BJ (cell line): Measurements from ENCODE around the gene FOXK2. TPM values are rescaled to one million over a fixed set of nuclear protein-coding genes. Genes with fewer than 3 reads are reported as not detected.

Experiments used
- CTCF ChIA-PET: fragments of 350-600 bp; formaldehyde crosslinking; extraction: SDS; loops from one replicate; lab custom pipeline; 2021; ENCODE audit warnings: antibody characterized with exemption, inconsistent platforms; lab: Yijun Ruan, JAX
- POLR2A ChIA-PET: fragments of 300-600 bp; sonication (Branson Sonifier 250); formaldehyde crosslinking; extraction: SDS; loops from one replicate; lab custom pipeline; 2021; ENCODE audit warnings: antibody characterized with exemption; lab: Charles Lee
- DNase-seq: peaks from one replicate; pipeline ENCODE4 v3.0.0-alpha.2; 2011; ENCODE audit warnings: low read depth
- H3K27me3 ChIP-seq: 2 replicates; pipeline ENCODE4 v1.6.0; 2011; ENCODE audit warnings: low read length; ENCODE audit not compliant: control insufficient read depth, insufficient read depth
- H3K36me3 ChIP-seq: 2 replicates; pipeline ENCODE4 v1.5.1; 2011; ENCODE audit warnings: low read length; ENCODE audit not compliant: control insufficient read depth, insufficient read depth
- H3K4me3 ChIP-seq: 2 replicates; pipeline ENCODE4 v1.5.1; 2011; ENCODE audit warnings: low read depth, mild to moderate bottlenecking, control low read depth, low read length
- CTCF ChIP-seq: IDR thresholded peaks from 2 replicates; pipeline ENCODE4 v1.5.1; 2011; ENCODE audit warnings: low read depth, mild to moderate bottlenecking, control low read depth, inconsistent platforms, low read length, moderate library complexity; ENCODE audit not compliant: insufficient read depth
- polyA plus RNA-seq: library from polyadenylated mRNA; depleted of rRNA; stranded (reverse); fragments of >200 nt; gene quantifications from 2 replicates; pipeline ENCODE4 v1.2.3, GENCODE V29; 2011

FOXK2 gene
- polyA plus RNA-seq, 1 experiment: 19.2 TPM

GRCh38 chr17:82491196-82491530 is 28.4 kb upstream of the FOXK2 start:
- Histone ChIP-seq H3K36me3 (peaks cover 7% of the 10 kb centered on the region), H3K4me3 (no peak overlapping the region), H3K27me3 (no peaks in the 10 kb centered on the region)
- ChIA-PET POLR2A (no interaction called here), CTCF (interaction anchor here (0.6 kb wide), 1 partner anchor 284 kb away, joined by 4 read pairs; no protein-coding TSS in a partner anchor)
- DNase-seq: no peak
- no peak for TF ChIP-seq CTCF

- no peak for TF ChIP-seq CTCF
- Histone ChIP-seq H3K4me3 (no peak overlapping the region), H3K36me3 (peaks cover 4% of the 10 kb centered on the region; the same call in 1 of the 2 replicates), H3K27me3 (no peaks in the 10 kb centered on the region)
- no peak for DNase-seq
- CTCF ChIA-PET: interaction anchor here (0.6 kb wide), 1 partner anchor 284 kb away, joined by 4 read pairs; no protein-coding TSS in a partner anchor
- POLR2A ChIA-PET: no interaction called here
These were observed 28.0 kb upstream of the FOXK2 start for GRCh38 chr17:82491533-82491932.

GRCh38 chr17:82492643-82493225 is 26.8 kb upstream of the FOXK2 start:
- TF ChIP-seq CTCF: no peak
- Histone ChIP-seq H3K4me3 (no peak overlapping the region), H3K27me3 (no peaks in the 10 kb centered on the region), H3K36me3 (no peaks in the 10 kb centered on the region)
- DNase-seq: no peak
- CTCF ChIA-PET: interaction anchor here (1.0 to 2.0 kb wide), 2 partner anchors 11 to 29 kb away, joined by 4 to 8 read pairs; no protein-coding TSS in a partner anchor
- POLR2A ChIA-PET: no interaction called here

- Histone ChIP-seq H3K27me3 (no peaks in the 10 kb centered on the region), H3K4me3 (no peak overlapping the region), H3K36me3 (no peaks in the 10 kb centered on the region)
- POLR2A ChIA-PET: interaction anchor here (0.6 kb wide), 1 partner anchor 59 kb away, joined by 3 read pairs; no protein-coding TSS in a partner anchor
- no peak for TF ChIP-seq CTCF
- CTCF ChIA-PET: interaction anchor here (1.3 to 2.0 kb wide), 2 partner anchors 10 to 18 kb away, joined by 6 to 8 read pairs; no protein-coding TSS in a partner anchor
- no peak for DNase-seq
These were observed 26.2 kb upstream of the FOXK2 start for GRCh38 chr17:82493226-82493781.

GRCh38 chr17:82494236-82495055 is 25.1 kb upstream of the FOXK2 start:
- Histone ChIP-seq H3K27me3 (no peaks in the 10 kb centered on the region), H3K4me3 (no peak overlapping the region), H3K36me3 (no peaks in the 10 kb centered on the region)
- ChIA-PET CTCF (interaction anchor here (0.6 to 2.0 kb wide), 12 partner anchors 8 to 602 kb away, joined by 3 to 8 read pairs (median 4); no protein-coding TSS in a partner anchor), POLR2A (interaction anchor here (0.6 kb wide), 1 partner anchor 60 kb away, joined by 3 read pairs; no protein-coding TSS in a partner anchor)
- DNase-seq: peak; percentile 77
- peak; percentile 93 for TF ChIP-seq CTCF
